Caki2 (cell line): Measurements from ENCODE around the gene PKNOX1. TPM values are rescaled to one million over a fixed set of nuclear protein-coding genes. Genes with fewer than 3 reads are reported as not detected.
"Not testable (repeated sequence)": the region's sequence is repeated elsewhere in the genome, so short reads cannot be mapped to it uniquely, and the experiment has no call there.

Source experiments
- DNase-seq: peaks from one replicate; pipeline ENCODE4 v3.0.0-alpha.2; 2015; ENCODE audit warnings: low read depth
- in situ Hi-C: cut with HindIII; loops from 2 replicates; pipeline ENCODE4 v1.10.0; 2016; ENCODE audit warnings: low sequenced_read_pairs, low pct_unique_long_range_greater_than_20kb, mixed read lengths
- total RNA-seq: library from RNA; depleted of rRNA; stranded (reverse); fragments of >200 nt; shearing (Covaris generic); gene quantifications from 2 replicates; pipeline ENCODE4 v1.2.3, GENCODE V29; 2014; ENCODE audit warnings: low replicate concordance

PKNOX1 gene
- total RNA-seq, 1 experiment from 2014 or later = 25.2 TPM

DNA sequence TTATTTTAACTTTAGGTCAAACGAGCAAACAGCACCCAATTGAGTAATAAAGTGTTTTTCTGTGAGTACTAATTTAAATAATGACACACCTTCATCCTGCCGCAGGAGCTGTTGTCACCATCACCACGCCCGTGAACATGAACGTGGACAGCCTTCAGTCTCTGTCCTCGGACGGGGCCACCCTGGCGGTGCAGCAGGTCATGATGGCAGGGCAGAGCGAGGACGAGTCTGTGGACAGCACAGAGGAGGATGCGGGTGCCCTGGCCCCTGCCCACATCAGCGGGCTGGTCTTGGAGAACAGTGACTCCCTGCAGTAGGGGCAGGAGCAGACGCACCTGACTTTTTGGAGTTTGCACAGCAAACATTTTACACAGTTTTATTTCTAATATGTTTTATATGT is 55.4 kb downstream of the PKNOX1 start:
- in situ Hi-C loops = no loop called here
- no peak for DNase-seq

DNA sequence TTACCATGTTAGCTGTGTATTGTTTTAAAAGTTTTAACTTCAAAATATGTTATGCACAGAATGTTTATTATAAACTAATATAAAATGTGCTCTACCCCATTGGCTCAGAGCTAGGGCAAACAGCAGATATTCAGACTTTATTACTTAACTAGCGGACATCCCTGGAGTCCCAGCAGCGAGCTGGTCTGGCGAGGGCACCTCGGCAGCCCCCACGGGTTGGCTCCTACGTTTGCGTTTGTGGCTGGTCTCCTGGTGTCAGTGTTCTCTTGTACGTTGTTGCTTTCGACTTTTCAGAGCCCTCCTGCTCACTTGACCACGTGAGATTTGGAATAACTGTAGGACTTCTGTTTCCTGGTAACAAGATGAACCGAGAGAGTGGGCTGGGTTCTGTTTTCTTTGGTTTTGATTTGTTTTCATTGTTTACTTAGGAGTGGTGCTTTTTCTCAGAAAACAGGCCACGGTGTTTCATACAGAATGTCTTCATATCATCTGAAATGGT is 56.8 kb downstream of the PKNOX1 start:
- no peak for DNase-seq
- in situ Hi-C loops = no loop called here

DNA sequence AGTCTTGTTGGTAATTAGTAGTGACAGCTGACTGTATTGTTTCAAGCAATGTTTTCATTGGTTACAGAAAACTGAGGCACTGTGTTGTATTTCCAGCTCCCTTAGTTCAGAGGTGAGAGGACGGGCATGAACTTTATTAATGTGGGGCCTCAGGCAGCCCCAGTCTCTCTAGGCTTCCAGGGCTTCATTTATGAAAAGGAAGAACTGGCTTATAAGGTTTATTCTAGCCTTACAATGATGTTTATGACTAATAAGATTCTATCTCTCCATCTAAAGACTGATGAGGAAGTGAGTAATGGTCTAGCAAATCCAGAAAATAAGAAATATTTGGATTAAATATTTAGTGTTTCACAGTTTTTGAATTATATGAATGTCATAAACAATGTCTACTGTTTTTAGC is 59.7 kb downstream of the PKNOX1 start:
- DNase-seq = no peak
- in situ Hi-C loops = no loop called here

DNA sequence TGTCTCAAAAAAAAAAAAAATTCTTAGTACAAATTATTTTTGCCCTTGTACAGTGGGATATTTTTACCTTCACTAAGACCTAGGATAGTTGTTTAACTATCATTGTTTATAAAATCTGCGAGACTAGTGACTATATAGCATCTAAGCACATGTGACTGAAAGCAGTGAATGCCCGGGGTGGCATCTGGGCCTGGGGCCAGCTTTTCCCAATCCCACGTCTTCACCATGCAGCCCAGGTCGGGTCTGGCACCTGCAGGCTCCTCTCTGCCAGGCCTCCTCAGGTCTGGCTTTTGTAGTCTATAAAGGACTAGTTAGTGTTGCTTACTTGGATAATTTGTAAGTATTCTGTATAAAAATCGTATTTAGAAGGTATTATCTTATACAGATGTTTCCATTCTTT is 60.5 kb downstream of the PKNOX1 start:
- in situ Hi-C loops = no loop called here
- no peak for DNase-seq

DNA sequence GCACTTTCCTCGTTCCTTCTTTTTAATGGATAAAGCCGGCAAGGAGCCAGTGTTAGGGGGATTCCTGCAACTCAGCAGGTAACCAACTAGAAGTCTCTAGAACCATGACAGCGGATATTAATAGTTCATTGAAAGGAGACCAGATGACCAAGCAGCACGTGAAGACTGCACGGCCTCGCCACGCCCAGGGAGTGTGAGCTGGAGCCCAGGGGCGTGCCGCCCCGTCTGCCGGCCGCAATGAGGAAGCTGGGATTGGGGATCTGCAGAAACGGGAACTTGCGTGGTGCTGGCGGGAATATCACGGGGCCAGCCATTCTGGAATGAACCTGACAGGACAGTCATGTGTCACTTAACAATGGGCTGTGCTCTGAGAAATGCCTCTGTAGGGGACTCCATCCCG is 62.5 kb downstream of the PKNOX1 start:
- in situ Hi-C loops, DNase-seq: not testable (repeated sequence)

DNA sequence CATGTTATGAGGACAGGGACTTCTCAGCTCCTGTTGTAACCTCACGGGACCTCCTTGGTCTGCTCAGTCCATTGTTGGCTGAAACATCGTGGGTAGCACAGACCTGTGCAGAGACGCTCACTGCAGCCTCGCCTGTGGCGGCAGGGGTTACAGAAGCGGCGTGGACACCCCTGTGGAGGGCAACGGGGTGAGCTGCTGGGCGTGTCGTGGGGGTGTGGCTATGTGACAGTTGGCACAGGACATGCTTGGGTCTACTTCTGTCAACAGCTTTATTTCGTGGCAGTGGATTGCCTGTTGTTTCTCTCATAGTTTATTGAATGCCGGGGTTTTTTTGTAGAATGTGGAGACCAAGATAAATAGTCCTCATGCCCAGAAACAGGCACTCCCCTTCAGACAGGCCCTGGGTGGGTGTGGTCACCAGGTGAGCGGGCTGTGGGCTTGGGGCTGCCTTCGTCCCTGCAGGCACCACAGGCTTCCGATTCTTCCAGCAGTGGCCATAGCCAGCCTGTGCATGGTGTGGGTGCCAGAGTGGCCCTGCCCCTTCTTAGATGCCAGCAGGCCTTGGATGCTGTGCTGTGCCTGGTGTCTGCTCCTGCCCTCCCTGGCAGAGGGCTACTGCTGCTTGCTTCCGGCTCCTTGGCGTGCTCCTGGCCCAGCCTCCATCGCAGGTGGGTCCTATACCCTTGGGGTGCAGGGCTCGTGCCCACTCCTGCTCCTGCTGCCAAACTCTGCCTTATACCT is 63.7 kb downstream of the PKNOX1 start:
- DNase-seq, in situ Hi-C loops: not testable (repeated sequence)

DNA sequence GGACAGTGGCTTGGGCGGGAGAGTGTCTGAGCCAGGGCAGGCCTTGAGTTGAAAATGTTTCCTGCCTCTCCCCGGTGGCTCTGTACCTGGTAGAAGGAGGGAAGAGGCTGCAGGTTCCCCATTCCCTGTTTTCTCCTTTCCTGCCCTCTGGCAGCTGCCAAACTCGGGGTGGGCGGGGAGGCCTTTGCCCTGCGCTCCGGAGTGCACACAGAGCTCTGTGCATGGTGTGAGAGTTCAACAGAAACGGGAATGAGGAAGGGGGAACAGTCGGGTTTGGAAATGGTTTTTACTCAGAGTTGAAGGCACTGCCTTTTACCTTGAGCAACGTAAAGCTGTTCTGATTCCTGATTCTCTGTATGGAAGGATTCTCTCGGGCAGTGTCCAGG is 64.3 kb downstream of the PKNOX1 start:
- in situ Hi-C loops, DNase-seq: not testable (repeated sequence)

DNA sequence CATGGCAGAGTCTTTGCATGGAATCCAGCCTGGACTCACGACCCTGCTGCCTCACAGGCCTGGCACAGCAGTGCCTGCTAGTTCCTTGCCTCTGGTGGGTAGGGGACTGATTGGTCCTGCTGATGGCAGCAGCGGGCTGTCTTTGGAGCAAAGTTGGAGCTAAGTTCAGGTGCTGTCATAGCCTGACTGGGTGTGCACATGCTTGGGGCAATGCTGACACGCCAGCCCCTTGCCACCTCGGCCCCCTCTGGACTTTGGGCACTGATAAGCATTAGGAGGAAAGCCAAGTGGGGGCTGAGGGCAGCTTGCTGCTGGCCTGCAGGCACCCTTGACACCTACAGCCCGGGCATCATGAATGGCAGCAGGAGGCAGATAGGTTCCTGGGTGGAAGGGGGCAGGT is 67.8 kb downstream of the PKNOX1 start:
- DNase-seq, in situ Hi-C loops: not testable (repeated sequence)

DNA sequence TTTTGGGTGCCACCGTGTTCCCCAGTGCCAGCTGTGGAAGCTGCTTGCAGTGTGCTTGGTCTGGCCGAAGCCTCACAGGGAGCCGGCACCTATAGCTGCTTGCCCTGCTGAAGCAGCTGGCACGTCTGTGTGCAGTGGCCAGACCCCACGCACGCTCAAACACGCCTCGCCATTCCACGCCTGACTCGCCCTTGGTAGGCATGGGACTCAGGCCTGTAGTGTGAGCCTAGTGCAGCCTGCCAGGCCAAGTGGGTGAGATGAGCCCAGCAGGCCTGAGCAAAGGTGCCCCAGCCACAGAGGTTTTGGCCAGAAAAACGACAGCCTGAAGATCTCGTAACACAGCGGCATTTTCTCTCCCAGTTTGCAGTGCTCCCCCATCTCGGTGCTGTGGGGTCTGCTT is 68.9 kb downstream of the PKNOX1 start:
- in situ Hi-C loops, DNase-seq: not testable (repeated sequence)

DNA sequence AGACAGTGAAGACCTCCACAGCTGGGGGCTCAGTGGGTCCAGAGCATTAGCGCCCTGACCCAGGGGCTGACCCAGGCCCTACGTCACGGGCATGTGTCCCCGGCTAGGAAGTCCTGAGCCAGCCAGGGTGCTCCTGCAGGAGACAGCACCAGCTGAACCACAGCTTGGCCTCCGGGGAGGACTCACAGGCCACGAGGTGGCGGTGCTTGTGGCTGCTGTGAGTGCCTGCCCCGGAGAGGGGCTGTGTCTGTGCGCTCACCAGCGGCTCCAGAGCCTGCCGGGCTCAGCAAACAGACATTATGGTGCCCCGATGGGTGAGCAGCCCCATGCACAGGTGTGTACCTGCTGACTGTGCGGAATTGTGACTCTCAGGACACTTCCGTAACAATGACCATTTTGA is 70.2 kb downstream of the PKNOX1 start:
- DNase-seq, in situ Hi-C loops: not testable (repeated sequence)

DNA sequence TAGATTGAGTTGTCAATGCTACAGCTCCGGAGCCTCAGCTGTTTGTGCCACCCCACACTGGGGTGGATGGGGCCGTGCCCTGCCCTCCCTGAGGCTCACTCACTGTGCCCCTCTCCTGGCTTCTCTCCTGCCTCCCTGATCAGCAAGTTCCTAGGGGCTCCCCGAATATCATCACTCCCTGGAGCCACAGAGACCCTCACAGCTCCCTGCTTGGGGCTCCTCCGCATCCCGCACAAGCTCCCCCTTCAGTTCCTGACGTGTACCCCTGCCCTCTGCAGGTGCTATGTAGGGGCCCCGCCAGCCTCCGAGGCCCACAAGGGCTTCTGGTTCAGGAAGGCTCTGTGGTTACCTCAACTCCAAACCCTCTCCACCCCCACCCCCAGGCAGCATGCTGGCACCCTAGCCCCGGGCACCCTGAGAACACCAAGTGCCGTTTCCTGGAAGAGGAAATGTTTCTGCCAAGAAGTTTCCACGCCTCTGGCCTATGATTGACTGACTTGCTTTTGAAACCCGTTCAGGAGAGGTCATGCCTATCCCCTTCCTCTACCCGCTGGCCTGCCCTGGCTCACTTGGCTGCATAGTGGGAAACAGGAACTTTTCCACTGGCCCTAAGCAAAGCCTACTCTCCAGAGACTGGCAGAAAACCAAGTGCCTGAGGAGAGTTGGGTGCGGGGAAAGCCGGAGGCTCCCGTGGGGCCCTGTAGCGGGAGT is 71.0 kb downstream of the PKNOX1 start:
- in situ Hi-C loops = not testable (repeated sequence)

DNA sequence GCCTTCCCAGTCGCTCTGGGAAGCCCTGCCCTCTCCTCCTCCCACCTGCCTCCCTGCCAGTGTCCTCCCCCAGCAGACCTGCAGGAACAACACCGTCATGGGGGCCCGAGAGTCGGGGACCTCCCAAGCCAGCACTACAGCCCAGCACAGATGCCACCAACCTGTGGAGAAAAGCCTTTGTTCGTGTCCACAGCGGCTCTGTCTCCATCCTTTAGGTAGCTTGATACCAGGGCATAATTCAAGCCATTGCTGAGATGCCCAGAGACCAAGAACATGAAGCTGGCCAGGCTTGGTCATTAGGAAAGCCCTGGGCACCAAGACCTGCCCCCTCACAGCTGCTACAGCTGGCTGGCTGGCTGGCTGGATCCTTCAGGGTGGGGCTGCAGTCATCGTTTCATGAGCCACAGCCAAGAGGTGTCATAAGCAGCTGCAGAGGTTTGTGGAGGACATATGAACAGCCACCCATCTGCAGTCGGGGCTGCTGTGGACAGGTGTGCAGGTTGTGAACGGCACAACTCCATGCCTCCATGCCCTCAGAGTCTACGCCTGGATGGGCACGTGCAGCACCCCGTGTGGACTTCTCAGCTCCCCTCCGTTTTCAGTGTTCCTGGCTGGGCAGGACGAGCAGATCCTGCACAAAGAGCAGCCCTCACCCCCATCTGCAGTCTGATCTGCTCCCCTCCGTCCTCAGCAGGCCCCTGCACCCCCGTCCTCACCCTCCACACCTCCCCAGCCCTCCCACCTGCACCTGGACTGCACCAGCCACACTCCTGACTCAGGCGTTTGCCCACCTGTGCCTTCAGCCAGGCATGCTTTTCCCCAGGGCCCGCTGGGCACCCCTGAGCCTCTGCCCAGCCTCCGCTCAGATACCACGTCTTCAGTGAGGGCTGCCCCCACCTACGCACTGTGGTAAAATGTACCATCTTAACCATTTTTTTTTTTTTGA is 71.8 kb downstream of the PKNOX1 start:
- DNase-seq, in situ Hi-C loops: not testable (repeated sequence)

More for the DNA sequence above, 71.0 kb downstream of the PKNOX1 start:
- DNase-seq = not testable (repeated sequence)

DNA sequence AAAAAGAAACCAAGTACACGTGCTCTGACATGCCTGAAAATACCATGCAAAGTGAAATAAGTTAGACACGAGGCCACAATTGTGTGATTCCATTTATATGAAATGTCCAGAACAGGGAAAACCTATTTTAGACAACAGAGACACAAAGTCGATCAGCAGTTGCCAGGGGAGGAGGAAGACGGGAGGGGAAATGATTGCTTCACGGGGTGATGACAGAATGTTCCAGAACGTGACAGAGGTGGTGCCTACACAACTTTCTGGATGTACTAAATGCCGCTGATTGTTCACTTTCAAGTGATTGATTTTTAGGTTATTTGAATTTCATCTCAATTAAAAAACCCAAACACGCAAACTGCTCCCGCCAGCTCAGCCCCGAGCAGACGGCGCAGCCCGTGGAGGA is 78.8 kb downstream of the PKNOX1 start:
- in situ Hi-C loops, DNase-seq: not testable (repeated sequence)

DNA sequence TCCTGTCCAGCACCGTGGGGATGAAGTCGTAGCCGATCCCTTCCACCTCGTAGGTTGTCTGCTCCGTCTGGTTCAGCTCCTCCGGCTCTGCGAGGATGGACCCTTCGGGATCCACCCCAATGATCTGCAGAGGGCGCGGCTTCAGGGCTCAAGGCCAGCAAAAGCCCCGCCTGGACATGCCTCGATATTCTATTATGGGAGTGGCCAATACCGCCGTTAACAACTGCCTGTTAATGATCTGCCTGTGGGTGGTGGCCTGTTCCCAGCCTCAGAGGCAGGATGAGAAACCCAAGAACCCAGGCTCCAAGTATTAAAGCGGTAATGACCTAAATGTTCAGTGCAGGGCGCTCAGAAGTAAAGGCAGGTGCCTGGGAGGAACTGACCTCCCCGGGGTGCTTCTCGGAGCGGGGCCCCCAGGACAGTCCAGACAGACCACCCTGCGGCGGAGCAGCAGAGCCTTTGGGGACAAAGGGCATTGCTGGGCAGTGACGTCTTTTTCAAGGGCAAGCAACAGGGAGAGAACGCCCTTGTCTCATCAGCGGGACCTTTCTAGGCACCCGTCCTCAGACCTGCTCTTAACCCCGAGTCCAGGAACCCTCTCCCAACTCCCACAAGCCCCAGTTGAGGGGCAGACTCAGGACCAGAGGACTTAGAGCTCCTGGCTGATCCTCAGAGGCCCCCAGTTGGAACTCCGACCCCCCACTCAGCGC is 88.7 kb downstream of the PKNOX1 start:
- in situ Hi-C loops, DNase-seq: not testable (repeated sequence)

DNA sequence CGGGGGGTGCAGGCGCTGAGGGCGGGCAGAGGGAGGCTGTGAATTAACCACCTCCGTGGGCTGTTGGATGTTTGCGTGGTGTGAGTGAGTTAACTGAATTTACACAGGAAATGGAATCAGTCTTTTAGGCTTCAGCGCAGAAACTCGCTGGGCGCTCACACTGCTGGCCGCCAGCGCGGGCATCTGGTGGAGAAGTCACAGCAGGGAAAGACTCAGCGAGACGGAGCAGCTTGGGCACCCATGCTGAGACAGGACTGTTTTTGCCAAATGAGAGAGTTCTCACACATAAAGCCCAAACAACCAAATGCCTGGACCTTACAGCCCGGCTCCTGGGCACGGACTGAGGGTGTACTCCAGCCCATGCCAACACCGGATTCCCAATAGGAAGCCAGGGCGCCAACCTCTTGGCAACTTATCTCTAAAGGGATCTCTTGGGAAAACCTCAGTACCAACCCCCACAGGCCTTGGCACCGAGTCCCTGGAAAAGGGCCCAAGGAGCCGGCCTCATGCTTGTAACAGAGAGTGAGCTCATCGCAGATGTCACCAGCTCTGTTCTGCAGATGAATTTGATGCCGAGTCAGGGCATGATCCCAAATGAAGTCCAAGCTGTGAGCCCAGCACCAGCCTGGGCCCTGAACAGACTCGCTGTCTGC is 90.0 kb downstream of the PKNOX1 start:
- in situ Hi-C loops, DNase-seq: not testable (repeated sequence)

DNA sequence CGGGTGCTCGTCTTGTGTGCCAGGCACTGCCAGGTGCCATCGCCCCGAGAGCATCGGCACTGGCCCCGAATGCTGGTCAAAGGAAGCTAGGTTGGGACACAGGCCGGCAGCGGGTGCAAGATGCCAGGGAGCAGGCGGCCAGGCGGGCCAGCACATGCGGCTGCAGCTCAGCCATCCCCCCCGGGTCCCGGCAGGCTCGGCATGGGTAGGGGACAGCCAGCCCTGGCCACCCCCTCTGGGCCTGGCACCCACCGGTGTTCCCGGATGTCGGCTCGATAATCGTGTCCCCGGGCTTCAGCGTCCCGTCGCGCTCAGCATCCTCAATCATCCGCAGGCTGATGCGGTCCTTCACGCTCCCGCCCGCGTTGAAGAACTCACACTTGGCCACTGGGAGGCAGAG is 91.6 kb downstream of the PKNOX1 start:
- DNase-seq, in situ Hi-C loops: not testable (repeated sequence)

DNA sequence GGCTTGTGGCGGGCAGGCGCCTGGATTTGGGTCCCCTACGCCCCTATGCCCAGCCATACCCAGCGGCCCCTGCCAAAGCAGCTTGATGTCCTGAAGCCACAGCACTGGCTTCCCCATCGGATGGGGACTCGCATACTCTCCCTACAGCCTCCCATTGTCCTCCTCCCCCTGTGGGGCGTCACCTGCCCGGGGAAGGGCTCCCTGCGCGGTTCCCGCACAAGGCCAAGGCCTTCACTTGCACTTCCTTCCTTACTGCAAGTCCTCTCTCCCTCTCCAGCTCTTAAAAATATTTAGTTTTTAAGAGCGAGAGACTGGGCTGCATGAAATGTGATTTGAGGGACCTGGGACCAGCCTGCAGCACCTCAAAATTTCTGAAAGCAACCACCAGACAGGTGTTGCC is 92.3 kb downstream of the PKNOX1 start:
- in situ Hi-C loops, DNase-seq: not testable (repeated sequence)
